ENCODE results near the gene RASSF7. TPM values are rescaled to one million over a fixed set of nuclear protein-coding genes. Genes with fewer than 3 reads are reported as not detected.
"Not testable (repeated sequence)": the region's sequence is repeated elsewhere in the genome, so short reads cannot be mapped to it uniquely, and the experiment has no call there.

RASSF7 gene
- total RNA-seq, 1 experiment from 2014 or later, result 36.2 TPM

DNA sequence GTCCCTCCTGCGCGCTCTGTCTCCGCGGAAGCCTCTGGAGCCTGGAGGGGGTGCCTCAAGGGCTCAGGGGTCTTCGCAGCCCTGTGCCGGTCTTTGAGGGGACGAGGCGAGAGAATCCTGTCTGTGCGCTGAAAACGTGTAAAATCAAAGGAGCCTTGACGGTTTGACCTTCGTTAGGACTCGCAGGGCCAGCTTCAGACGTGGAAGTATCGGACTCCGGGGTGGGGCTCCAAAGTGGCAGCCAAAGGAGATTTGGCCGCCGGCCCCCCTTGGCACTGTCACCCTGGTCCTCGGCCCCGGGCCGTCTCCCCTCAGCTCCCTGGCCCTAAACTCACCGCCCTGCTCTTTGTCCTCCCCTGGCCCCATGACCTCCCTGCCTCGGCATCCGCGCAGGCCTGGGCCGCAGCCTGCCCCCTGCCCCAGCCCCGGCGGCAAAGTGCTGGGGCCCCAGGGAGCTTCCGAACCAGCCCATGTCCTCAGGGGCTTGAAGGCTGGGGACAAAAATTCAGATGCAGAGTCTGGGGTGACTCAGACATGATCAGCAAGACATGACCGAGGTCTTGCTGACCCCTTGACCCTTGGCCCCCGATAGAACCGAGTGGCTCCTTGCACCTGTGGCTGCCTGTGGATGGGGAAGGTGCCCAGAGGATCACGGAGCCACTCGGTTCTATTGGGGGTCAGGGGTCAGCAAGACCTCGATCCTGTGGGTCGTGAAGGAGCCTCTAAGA, 8.6 kb downstream of the RASSF7 start:
- TSS peak; percentile 32 for BruUV-seq (replicated peaks)

DNA sequence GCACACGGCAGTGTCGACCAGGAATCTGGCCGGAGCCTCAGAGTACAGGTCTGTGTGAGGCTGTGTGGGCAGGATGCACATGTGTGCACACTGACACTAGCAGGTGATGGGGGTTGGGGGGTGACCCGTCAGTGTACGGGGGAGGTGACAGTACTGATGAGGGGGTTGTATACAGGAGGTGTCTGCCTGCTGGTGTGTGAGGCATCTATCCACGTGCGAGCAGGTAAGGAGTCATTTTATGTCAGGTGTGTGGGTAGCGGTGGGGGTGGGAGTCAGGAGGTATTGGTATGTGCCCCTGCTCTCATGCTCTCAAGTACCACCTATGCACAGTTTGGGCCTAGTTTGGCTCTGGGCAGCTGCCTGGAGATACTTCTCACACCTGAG, 11.0 kb downstream of the RASSF7 start:
- POLR2A ChIA-PET (ENCODE audit: unreplicated experiment), result no interaction called here
- no peak overlapping the region for H3K4me2 ChIP-seq
- no peak for TF ChIP-seq EZH2 (IDR thresholded peaks at IDR 0.05; ENCODE audit: low read depth)
- TF ChIP-seq, protein P1, sequence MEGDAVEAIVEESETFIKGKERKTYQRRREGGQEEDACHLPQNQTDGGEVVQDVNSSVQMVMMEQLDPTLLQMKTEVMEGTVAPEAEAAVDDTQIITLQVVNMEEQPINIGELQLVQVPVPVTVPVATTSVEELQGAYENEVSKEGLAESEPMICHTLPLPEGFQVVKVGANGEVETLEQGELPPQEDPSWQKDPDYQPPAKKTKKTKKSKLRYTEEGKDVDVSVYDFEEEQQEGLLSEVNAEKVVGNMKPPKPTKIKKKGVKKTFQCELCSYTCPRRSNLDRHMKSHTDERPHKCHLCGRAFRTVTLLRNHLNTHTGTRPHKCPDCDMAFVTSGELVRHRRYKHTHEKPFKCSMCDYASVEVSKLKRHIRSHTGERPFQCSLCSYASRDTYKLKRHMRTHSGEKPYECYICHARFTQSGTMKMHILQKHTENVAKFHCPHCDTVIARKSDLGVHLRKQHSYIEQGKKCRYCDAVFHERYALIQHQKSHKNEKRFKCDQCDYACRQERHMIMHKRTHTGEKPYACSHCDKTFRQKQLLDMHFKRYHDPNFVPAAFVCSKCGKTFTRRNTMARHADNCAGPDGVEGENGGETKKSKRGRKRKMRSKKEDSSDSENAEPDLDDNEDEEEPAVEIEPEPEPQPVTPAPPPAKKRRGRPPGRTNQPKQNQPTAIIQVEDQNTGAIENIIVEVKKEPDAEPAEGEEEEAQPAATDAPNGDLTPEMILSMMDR (conservative IDR thresholded peaks at IDR 0.05), result no peak

More for the DNA sequence above, 8.6 kb downstream of the RASSF7 start:
- CTCF ChIA-PET, result no interaction called here
- Histone ChIP-seq H3K4me2 (peak overlapping the region; percentile 85), H3K9me2 (ENCODE audit: insufficient read depth) (no peaks in the 10 kb centered on the region), H3K36me3 (ENCODE audit: low read depth) (no peaks in the 10 kb centered on the region), H3K27me3 (ENCODE audit: insufficient read depth, low read depth) (no peaks in the 10 kb centered on the region), H4K20me1 (ENCODE audit: insufficient read depth) (no peaks in the 10 kb centered on the region), H3K27ac (no peak overlapping the region), H3K4me3 (peak overlapping the region; percentile 57; the same call in 1 of the 2 replicates), H3F3A (ENCODE audit: insufficient read depth, low read depth) (no peaks in the 10 kb centered on the region; the same call in 1 of the 2 replicates), H3K9me3 (ENCODE audit: insufficient read depth, low read depth) (no peaks in the 10 kb centered on the region), H2AFZ (no peak overlapping the region), H3K4me1 (replicated peaks; ENCODE audit: insufficient read depth) (0 out of 2 replicates have a peak, but pooled peaks cover 6% of the 10 kb centered on the region), H3K79me2 (ENCODE audit: low read depth) (no peaks in the 10 kb centered on the region)
- POLR2A ChIA-PET (ENCODE audit: unreplicated experiment), result no interaction called here
- DNase-seq, result no peak
- TF ChIP-seq EZH2 (IDR thresholded peaks at IDR 0.05; ENCODE audit: low read depth), result no peak
- TF ChIP-seq, protein P1 (conservative IDR thresholded peaks at IDR 0.05), result no peak
- intact Hi-C loops (cut with micrococcal nuclease; ENCODE audit: unreplicated experiment), result loop anchor here (10.0 kb wide), 1 partner anchor 155 kb away; no protein-coding TSS in a partner anchor

GRCh38 chr11:573146-573759, 12.5 kb downstream of the RASSF7 start:
- no TSS peak for BruUV-seq (replicated peaks)
- no peaks in the 10 kb centered on the region; the same call in 1 of the 2 replicates for H3K36me3 ChIP-seq (ENCODE audit: low read depth)
- peaks cover 15% of the 10 kb centered on the region for H3K4me1 ChIP-seq (replicated peaks; ENCODE audit: insufficient read depth)
- intact Hi-C loops (cut with micrococcal nuclease; ENCODE audit: unreplicated experiment), result no loop called here
- no peak for DNase-seq
- no peak overlapping the region for H3K4me2 ChIP-seq
- H3K9me2 ChIP-seq (ENCODE audit: insufficient read depth), result no peaks in the 10 kb centered on the region
- no peaks in the 10 kb centered on the region for H3K27me3 ChIP-seq (ENCODE audit: insufficient read depth, low read depth)
- ChIA-PET CTCF (no interaction called here), POLR2A (ENCODE audit: unreplicated experiment) (no interaction called here)
- H3F3A ChIP-seq (ENCODE audit: insufficient read depth, low read depth), result no peaks in the 10 kb centered on the region
- H3K4me3 ChIP-seq, result no peak overlapping the region
- TF ChIP-seq, protein P1 (conservative IDR thresholded peaks at IDR 0.05), result no peak
- no peak for TF ChIP-seq EZH2 (IDR thresholded peaks at IDR 0.05; ENCODE audit: low read depth)
- H3K9me3 ChIP-seq (ENCODE audit: insufficient read depth, low read depth), result no peaks in the 10 kb centered on the region
- peaks cover 16% of the 10 kb centered on the region for H3K79me2 ChIP-seq (ENCODE audit: low read depth)
- peaks cover 13% of the 10 kb centered on the region for H4K20me1 ChIP-seq (ENCODE audit: insufficient read depth)
- no peak overlapping the region for H2AFZ ChIP-seq
- H3K27ac ChIP-seq, result no peak overlapping the region

More for the DNA sequence above, 11.0 kb downstream of the RASSF7 start:
- Histone ChIP-seq H3K79me2 (ENCODE audit: low read depth) (peaks cover 1% of the 10 kb centered on the region), H3K4me1 (replicated peaks; ENCODE audit: insufficient read depth) (0 out of 2 replicates have a peak, but pooled peaks cover 6% of the 10 kb centered on the region), H3K9me3 (ENCODE audit: insufficient read depth, low read depth) (no peaks in the 10 kb centered on the region), H3K4me3 (no peak overlapping the region), H3F3A (ENCODE audit: insufficient read depth, low read depth) (no peaks in the 10 kb centered on the region), H3K27ac (no peak overlapping the region), H3K27me3 (ENCODE audit: insufficient read depth, low read depth) (no peaks in the 10 kb centered on the region), H3K36me3 (ENCODE audit: low read depth) (no peaks in the 10 kb centered on the region), H4K20me1 (ENCODE audit: insufficient read depth) (no peaks in the 10 kb centered on the region), H3K9me2 (ENCODE audit: insufficient read depth) (no peaks in the 10 kb centered on the region), H2AFZ (no peak overlapping the region)
- intact Hi-C loops (cut with micrococcal nuclease; ENCODE audit: unreplicated experiment), result no loop called here
- CTCF ChIA-PET, result no interaction called here
- no peak for DNase-seq
- BruUV-seq (replicated peaks), result no TSS peak

DNA sequence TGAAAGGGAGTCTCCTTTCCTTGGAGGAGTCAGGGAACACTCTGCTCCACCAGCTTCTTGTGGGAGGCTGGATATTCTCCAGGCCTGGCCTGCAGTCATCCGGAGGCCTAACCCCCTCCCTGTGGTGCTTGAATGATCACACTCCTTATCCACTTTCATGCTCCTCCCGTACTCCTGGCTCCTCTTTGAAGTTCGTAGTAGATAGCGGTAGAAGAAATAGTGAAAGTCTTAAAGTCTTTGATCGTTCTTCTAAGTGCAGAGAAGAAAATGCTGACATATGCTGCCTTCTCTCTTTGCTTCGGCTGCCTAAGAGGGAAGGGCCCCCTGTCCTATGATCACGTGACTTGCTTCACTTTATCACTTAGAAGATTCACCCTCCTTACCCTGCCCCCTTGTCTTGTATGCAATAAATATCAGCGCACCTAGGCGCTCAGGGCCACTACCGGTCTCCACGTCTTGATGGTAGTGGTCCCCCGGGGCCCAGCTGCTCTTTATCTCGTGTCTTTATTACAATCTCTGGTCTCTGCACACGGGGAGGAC, 13.3 kb downstream of the RASSF7 start:
- H3K36me3 ChIP-seq (ENCODE audit: low read depth); H3K4me3 ChIP-seq; H3K4me2 ChIP-seq; H3K9me2 ChIP-seq (ENCODE audit: insufficient read depth); CTCF ChIA-PET; intact Hi-C loops (cut with micrococcal nuclease; ENCODE audit: unreplicated experiment); H2AFZ ChIP-seq; DNase-seq; H3K27me3 ChIP-seq (ENCODE audit: insufficient read depth, low read depth); H3K27ac ChIP-seq; H3K9me3 ChIP-seq (ENCODE audit: insufficient read depth, low read depth); H3F3A ChIP-seq (ENCODE audit: insufficient read depth, low read depth); POLR2A ChIA-PET (ENCODE audit: unreplicated experiment): not testable (repeated sequence)
- Histone ChIP-seq H3K79me2 (ENCODE audit: low read depth) (peaks cover 24% of the 10 kb centered on the region), H4K20me1 (ENCODE audit: insufficient read depth) (peaks cover 22% of the 10 kb centered on the region), H3K4me1 (replicated peaks; ENCODE audit: insufficient read depth) (peaks cover 20% of the 10 kb centered on the region)
- TSS peak; percentile 21 for BruUV-seq (replicated peaks)
